Esophagus muscularis mucosa (tissue), 4 donors: Measurements from ENCODE around the gene ANO6.

Experiments
- EP300 ChIP-seq: sonication (generic); formaldehyde crosslinking; IDR thresholded peaks from one replicate; pipeline ENCODE4 v1.6.1; 2017; ENCODE audit warnings: antibody characterized with exemption
- POLR2A ChIP-seq: fragments of 450-650 bp; IDR thresholded peaks from one replicate; pipeline ENCODE4 v1.6.1; 2017; ENCODE audit warnings: antibody characterized with exemption, moderate library complexity, mild to moderate bottlenecking, low read depth
- POLR2AphosphoS5 ChIP-seq, 2 donors: sonication (generic); formaldehyde crosslinking; IDR thresholded peaks; one replicate each; pipeline ENCODE4 v1.6.1; 2017; ENCODE audit warnings: antibody characterized with exemption in 2 of 2
- TF ChIP-seq, protein P1 (sequence below), 3 experiments: fragments of 200-600 bp in 2 of 3; fragments of 450-650 bp in 1 of 3; sonication (generic) in 2 of 3; IDR thresholded peaks; one replicate each; pipeline ENCODE4 v1.5.1; 2017 to 2019; ENCODE audit warnings: antibody characterized with exemption in 3 of 3, mild to moderate bottlenecking in 2 of 3, moderate library complexity in 1 of 3

DNA sequence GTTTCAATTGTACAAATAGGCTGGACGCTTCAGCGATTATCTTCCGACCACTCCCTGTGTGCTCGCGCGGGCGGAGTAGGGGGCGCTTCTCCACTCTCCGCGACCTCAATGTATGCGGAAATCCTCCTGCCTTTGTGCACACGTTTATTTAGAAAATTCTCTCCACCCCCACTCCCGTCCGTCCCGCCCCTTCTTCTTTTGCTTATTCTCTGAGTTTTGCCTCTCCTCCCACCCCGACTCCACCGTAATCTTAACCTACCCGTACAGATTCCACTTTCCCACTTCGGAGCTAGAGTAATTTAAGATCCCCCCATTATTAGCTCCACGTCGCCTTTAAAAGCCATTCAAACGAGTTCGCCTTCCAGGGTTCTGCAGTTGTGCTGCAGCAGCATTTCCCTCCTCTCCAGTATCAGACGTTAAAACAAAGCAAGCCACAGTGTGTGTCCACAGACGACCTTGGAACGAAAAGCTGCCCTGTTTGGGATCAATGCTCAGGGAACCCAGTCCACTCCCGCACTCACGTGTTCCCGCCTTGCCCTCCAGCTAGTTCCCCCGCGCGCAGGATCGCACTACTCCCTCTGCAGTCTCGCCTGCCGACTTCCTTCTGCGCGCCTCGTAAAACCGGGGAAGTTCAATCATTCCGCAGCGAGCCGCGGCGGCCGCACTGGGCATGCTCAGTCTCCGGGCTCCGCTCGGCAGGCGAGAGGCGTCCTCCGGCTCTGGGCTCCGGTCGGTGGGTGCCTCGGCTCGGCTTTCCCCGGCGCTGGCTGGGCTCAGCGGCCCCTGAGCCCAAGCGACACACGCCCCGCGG lies at the start of gene ANO6:
- TF ChIP-seq, protein P1, sequence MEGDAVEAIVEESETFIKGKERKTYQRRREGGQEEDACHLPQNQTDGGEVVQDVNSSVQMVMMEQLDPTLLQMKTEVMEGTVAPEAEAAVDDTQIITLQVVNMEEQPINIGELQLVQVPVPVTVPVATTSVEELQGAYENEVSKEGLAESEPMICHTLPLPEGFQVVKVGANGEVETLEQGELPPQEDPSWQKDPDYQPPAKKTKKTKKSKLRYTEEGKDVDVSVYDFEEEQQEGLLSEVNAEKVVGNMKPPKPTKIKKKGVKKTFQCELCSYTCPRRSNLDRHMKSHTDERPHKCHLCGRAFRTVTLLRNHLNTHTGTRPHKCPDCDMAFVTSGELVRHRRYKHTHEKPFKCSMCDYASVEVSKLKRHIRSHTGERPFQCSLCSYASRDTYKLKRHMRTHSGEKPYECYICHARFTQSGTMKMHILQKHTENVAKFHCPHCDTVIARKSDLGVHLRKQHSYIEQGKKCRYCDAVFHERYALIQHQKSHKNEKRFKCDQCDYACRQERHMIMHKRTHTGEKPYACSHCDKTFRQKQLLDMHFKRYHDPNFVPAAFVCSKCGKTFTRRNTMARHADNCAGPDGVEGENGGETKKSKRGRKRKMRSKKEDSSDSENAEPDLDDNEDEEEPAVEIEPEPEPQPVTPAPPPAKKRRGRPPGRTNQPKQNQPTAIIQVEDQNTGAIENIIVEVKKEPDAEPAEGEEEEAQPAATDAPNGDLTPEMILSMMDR (IDR thresholded peaks at IDR 0.05), result peak in 1 of 3 experiments; percentile 60
- peak; percentile 80 for TF ChIP-seq POLR2A
- peak; percentile 90 to 97 for TF ChIP-seq POLR2AphosphoS5 (IDR thresholded peaks at IDR 0.05)
- no peak for TF ChIP-seq EP300
